HG03280 (cell line): ENCODE results near the gene MBIP.

Source experiments
- ATAC-seq: cut with Tn5 transposase; IDR thresholded peaks from one replicate; pipeline ENCODE4 v1.9.1; 2021; ENCODE audit warnings: mild to moderate bottlenecking, moderate library complexity; ENCODE audit not compliant: unreplicated experiment

MBIP gene

DNA sequence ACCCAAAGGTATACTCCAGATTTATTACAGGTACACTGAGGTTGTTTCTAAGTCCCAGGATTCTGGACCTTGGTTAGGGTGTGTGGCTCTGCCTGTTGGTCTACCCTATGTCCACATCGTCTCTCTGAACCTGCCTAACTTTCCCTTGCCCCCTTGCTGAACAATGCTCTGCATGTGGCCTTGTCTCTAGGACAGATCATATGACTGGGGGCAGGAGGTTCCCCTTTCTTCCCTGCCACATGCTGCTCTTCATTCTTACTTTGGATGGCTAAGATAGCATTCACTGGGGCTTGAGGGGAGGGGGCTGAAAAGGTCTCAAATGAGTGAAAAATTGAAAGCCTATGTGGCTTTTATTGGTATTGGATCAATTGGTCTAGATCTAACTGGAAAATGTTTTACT lies 49.2 kb downstream of the MBIP start:
- ATAC-seq, result no peak

DNA sequence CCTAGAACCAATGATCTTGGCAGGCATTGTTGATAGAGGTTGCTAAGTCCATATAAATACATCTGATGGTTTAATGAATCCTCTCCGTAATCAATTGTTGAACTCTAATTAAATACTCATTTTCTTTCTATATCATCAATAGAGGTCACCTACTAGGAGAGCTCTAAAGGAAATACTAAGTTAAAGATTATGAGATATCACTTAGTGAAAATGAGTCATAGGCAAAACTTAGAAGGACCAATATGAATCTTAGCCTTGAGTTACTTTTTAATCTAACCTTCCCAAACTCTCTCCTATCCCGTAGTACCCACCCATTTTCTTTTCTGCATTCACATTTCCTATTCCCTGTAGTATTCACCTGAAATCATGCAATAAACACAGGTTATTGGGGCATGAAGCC lies 50.2 kb downstream of the MBIP start:
- no peak for ATAC-seq

DNA sequence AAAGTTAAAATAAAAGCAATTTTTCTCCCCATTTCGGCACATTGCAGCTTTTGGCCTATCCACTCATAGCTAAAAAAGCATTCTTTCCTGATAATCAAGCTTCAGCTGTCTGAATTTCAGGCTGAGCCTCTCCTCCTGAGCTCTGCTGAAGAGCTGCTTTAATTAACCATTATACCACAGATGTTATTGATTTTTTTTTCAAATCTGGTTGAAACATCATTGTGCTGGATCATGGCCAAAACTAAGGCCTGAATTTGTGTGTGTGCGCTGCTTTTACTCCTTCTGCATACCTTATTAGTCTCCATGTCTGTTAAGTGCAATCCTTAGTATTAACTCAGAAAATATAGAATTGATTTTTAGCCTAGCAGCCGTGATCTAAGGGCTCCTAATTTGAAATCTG lies 52.3 kb downstream of the MBIP start:
- no peak for ATAC-seq

DNA sequence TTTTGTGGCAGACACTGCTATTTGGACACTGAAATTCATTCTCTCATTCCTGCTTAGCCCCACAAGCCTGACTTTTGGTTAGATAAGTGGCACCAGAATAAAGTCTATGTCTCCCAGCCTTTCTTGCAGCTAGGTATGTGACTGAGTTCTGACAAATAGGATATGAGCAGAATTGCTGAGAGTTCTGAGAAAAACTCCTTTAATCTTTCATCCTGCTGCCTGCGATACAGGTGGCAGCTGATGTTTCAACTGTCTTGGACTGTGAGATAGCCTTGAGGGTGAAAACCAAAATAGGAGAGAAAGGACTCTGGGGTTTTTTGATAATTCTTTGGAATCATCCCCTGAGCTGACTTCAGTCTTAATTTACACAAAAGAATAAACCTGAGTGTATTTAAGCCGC lies 55.8 kb downstream of the MBIP start:
- ATAC-seq, result no peak

DNA sequence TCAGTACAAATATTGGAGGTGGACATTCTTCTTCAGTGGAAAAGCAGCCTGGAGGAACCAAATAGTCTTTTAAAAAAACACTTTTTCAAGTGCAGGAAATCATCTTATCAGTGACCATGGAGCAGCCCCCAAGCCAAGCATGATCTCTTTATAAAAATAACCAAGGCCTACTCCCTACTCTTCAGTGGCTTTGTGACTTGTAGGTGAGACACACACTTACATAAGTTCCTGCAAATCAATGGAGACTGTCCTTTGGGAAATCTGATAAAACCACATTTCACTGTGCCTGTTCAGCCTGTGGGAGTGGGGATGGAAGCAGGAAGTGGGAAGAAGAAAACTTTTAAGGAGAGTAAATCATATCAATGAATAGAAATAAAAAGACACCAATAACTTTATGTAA lies 56.3 kb downstream of the MBIP start:
- ATAC-seq, result no peak

DNA sequence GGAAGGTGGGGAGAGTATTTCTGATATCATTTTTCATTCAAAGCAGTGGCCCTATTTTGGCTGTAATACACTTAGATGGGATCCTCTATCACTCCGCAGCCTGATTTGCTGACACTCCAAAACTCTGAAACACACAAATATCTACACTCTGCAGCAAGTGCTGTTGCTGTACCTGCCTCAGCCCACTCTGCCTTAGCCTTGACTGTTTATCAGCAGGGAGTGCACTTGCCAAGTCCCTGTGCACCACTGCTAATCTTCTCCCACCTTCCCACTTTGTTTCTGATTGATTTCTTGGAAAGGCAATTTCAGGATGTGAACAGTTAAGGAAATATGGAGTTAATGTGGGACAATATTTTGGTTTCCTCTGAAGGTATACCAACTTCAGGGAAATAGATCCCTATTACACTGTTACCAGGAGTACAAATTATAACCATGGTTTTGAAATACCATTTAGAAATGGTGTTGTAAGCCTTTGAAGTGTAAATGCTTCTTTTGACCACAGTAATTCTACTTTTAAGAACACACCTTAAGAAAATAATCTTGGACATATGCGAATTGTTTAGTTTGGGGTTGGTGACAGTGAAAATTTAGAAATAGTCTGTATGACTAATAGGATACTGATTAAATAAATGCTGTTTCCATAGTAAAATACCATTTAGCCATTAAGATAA lies 59.3 kb downstream of the MBIP start:
- no peak for ATAC-seq

DNA sequence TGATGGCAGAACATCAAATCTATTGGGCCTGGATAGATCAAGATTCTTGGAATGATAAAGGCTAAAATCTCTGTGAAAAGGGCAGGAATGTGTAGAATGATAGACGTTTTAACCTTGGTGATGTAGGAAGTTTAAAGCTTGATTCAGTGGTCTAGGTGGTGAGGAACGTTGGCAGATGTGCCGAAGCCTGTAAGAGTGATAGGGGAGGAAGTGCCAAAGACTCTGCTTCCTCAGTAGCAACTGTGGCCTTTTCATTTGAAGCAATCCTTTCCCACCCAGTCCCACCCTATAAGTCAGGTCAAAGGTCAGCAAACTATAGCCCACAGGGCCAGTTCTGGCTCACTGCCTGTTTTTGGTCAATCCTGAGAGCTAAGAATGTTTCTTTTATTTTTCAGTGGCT lies 62.2 kb downstream of the MBIP start:
- ATAC-seq, result no peak

DNA sequence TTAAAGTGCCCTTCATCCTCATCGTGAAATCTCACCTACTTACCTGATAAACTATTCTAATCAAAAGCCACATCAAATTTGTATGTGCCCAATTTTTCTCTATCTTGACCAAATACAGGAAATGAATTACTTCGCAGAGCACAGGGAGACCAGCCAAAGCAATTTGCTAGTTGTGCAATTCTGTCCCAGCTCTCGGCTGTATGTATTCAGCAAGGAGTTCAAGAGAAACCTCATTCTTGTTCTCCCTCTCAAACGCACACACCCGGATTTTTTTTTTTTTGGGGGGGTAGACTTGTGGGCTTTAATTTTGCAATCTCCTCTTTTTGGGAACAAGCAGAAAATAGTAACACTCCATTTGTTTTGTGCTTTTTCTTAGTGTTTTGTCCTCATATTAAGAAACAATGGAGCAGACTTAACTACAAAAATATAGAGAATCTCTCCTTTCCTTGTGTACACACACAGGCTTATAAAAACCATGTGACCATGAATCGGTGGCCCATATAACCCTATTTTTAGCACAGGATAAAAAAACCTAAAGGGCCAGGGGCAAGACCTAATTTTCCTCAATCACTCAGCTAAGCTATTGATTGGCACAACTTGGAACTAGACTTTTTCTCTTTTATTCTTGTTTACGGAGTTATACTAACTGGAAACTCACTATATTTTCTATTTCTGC lies 64.2 kb downstream of the MBIP start:
- ATAC-seq, result no peak

DNA sequence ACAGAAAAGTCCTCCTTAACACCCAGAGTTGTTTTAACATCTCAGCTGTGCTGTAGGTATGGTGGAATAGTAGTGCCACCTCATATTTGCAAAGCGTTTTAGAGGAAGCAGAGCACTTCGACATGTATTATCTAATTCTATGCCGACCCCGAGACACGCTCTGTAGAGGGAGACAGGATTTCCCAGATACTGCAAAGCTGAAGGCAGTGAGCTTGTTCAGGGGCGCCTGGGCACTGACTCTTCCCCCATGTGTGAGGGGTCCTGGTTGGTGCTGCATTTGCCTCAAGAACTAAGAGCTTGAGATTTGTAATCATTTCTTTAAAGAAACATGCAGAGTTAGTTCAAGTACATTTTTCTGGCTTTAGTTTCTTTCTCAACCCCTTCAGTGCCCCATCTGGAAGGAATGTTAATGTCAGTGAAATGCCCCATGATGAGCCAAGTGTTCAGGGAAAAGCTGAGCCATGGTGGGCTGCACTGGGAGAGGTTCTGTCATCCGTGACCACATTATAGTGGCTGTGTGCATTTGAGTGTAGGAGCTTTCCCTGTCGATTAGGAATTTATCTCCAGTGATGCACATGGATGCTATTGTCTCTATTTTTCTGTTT lies 66.3 kb downstream of the MBIP start:
- no peak for ATAC-seq
